Gastrocnemius medialis (tissue), 4 donors: ENCODE results near the gene TIAM2.

Experiments
- POLR2A ChIP-seq, 2 donors: fragments of 450-650 bp; IDR thresholded peaks; one replicate each; pipeline ENCODE4 v1.6.1; 2017; ENCODE audit warnings: antibody characterized with exemption in 2 of 2, mild to moderate bottlenecking in 2 of 2, moderate library complexity in 2 of 2
- TF ChIP-seq, protein P1 (sequence below), 5 experiments: fragments of 450-650 bp in 3 of 5; fragments of 200-600 bp in 2 of 5; sonication (generic) in 2 of 5; IDR thresholded peaks in 4 of 5; conservative IDR thresholded peaks in 1 of 5; 1 replicate in 4 of 5; 2 replicates in 1 of 5; pipeline ENCODE4 v1.5.1; 2016 to 2019; ENCODE audit warnings: antibody characterized with exemption in 5 of 5, mild to moderate bottlenecking in 3 of 5, moderate library complexity in 3 of 5

DNA sequence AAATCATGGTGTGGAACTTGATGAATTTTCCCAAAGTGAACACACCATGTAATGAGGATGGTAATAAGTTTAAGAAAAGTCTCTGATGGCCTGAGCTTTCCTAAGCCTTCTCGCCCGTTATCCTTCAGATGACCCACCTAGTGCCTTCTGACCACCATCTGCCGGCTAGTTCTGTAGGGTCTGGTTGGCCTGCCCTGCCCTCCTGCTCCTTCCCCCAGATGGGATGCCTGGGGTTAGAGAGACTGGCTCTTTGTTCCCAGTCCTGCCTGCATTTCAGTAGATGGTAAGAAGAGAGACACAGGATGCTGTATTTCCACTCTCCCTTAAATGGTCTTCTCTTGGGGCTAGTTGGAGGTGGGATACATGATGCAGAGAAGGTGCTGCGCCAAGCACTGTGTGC, 43.0 kb downstream of the TIAM2 start:
- no peak for TF ChIP-seq POLR2A (IDR thresholded peaks at IDR 0.05)
- TF ChIP-seq, protein P1, sequence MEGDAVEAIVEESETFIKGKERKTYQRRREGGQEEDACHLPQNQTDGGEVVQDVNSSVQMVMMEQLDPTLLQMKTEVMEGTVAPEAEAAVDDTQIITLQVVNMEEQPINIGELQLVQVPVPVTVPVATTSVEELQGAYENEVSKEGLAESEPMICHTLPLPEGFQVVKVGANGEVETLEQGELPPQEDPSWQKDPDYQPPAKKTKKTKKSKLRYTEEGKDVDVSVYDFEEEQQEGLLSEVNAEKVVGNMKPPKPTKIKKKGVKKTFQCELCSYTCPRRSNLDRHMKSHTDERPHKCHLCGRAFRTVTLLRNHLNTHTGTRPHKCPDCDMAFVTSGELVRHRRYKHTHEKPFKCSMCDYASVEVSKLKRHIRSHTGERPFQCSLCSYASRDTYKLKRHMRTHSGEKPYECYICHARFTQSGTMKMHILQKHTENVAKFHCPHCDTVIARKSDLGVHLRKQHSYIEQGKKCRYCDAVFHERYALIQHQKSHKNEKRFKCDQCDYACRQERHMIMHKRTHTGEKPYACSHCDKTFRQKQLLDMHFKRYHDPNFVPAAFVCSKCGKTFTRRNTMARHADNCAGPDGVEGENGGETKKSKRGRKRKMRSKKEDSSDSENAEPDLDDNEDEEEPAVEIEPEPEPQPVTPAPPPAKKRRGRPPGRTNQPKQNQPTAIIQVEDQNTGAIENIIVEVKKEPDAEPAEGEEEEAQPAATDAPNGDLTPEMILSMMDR (IDR thresholded peaks at IDR 0.05 in 4 of 5, conservative IDR thresholded peaks at IDR 0.05 in 1 of 5), result no peak
